ENCODE measurements around the gene EZR.

DNA sequence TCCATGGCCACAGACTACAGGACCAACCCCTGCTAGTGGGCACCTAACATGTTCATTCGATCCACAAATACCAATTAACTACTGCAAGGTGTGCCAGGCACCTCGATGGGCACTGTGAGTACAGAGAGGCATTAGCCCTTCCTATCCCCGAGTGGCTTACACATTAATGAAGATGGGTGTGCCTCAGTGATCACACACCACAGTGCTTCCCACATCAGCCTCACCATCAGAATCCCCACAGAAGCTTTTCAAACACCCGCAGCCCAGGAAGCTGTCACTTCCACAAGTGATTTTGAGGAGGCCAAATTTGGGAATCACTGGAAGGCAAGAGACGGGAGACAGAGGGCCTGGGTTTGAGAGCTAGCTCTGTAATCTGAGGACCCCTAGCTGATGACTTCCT is 23.7 kb downstream of the EZR start:
- no peak for TF ChIP-seq ZFP36 (IDR thresholded peaks at IDR 0.05; ENCODE audit: borderline replicate concordance, partially characterized antibody)
- no peak for TF ChIP-seq SREBF2 (IDR thresholded peaks at IDR 0.05)
- TF ChIP-seq, protein P1, sequence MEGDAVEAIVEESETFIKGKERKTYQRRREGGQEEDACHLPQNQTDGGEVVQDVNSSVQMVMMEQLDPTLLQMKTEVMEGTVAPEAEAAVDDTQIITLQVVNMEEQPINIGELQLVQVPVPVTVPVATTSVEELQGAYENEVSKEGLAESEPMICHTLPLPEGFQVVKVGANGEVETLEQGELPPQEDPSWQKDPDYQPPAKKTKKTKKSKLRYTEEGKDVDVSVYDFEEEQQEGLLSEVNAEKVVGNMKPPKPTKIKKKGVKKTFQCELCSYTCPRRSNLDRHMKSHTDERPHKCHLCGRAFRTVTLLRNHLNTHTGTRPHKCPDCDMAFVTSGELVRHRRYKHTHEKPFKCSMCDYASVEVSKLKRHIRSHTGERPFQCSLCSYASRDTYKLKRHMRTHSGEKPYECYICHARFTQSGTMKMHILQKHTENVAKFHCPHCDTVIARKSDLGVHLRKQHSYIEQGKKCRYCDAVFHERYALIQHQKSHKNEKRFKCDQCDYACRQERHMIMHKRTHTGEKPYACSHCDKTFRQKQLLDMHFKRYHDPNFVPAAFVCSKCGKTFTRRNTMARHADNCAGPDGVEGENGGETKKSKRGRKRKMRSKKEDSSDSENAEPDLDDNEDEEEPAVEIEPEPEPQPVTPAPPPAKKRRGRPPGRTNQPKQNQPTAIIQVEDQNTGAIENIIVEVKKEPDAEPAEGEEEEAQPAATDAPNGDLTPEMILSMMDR (IDR thresholded peaks at IDR 0.05): no peak
- no peak for TF ChIP-seq ZNF302 (CRISPR knock-in tag; IDR thresholded peaks at IDR 0.05)
- no peak for TF ChIP-seq CHD2 (IDR thresholded peaks at IDR 0.05; ENCODE audit: low read length, partially characterized antibody)
- no peak for TF ChIP-seq POLR2A (IDR thresholded peaks at IDR 0.05; ENCODE audit: low read length)

Measured in A549 (cell line).